Activated gamma-delta T cell treated with anti-CD3 and anti-CD28 coated beads, Interleukin-2, amount 50 U/mL, for 16 hours (primary cell): ENCODE data around the gene TBC1D21.

Source experiments
- DNase-seq: peaks from one replicate; pipeline ENCODE4 v3.0.0-alpha.2; 2020; ENCODE audit warnings: low read depth

The TBC1D21 gene

GRCh38 chr15:73873456-73873855 is at the start of gene TBC1D21:
TBC1D21 (plus strand) TSS chr15:73873564; CDS start chr15:73873710, 146 bp downstream.
- no peak for DNase-seq

DNA sequence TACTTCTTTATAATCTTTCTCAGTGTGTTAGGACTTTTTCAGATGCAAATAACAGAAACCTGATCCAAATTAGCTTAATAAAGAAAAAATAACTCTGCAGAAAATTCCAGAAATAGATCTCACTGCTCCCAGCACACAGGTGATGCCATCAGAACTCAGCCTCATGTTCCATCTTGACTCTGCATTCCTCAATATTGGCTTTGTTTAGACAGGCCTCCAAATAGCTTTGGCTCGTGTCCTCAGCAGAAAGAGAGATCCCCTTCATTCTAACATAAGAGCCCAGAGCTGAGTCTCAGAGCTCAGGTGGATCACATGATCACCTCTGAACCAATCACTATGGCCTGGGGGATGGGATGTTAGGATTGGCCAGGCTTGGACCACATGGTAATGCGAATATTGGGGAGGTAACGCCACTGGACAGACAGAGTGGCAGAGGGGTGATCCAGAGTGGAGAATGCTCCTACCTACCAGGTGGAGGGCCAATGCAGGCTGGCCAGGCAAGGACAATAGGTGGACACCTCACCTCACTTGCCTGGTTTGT is 46.6 kb upstream of the TBC1D21 start:
- no peak for DNase-seq

DNA sequence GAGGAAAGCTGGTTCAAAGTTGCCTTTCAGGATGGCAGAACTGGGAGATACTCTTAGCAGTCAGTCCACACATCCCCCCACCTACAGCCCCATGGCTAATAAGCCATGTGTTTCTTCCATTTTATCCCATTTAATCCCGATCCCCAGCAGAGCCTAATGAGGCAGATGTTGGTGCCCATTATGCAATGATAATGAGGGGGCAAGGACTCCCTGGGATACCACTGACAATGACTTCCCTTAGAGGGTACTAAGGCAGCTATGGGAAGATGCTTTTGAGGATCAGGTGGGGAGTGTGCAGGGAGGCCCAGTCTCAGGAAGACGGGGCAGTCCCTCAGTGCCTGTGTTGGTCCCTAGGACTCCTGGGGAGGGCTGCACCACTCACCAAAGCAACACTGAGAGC is 43.8 kb upstream of the TBC1D21 start:
- no peak for DNase-seq

DNA sequence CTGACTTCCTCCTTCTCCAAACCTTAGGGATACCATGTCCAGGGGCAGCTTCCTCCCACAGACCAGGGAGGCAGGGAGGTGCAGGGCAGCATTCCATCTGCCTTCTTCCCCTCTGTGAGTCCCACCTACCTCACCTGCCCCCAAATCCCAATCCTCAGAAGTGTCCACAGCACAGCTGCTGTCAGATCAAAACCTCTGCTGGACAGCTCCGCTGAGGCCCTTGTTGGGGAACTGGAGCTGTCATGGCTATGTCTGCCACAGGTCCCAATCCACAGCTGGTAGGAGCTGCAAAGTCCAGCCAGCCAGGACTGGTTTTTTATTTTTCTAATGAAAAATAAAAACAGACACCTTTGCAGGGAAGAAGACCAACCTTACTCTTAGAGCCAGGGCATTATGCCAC is 40.7 kb upstream of the TBC1D21 start:
- DNase-seq = no peak

DNA sequence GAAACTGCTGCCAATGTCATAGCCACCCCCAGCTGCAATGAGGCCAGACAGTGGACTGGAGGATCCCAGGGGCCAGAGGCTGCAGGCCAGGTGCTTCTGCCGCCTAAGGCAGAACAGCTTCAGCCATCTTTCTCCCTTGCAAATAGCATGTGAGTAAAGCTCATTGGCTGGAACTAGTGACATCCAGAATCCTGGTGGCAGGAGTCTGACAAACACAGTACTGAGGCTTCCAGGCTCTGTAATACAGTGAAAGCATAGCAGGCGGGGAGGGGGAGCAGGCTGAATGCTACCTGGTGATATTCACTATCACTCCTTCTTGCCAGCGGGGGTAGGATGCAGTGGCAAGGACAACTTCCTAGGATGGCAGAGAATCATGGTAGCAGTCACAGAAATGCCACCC is 36.5 kb upstream of the TBC1D21 start:
- no peak for DNase-seq

DNA sequence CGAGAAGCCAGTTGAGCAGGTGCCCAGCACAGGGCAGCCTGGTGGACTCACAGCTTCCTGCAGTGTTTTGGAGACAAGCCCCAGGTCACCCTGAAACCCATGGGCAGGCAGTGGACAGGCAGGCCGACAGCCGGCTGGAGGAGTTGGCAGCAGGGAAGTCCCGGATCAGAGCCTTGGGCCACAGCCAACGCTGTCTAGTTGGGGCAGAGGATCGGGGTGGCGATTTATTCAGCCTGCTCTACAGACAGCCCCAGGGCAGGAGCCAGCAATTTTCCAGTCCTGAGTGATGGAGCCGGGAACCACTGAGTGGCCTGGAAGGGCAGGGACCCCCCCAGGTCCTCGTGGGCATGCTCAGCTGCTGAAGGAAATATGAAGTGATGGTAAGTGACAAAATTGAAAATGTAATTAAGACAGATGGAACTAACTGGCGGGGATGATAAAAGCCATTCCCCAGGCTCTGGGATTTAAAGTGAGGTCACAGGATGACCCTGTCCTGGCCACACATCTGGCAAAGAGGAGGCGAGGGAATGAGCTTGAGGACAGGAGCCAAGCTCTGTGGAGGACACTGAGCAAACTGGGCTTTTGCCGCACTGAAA is 34.4 kb upstream of the TBC1D21 start:
- no peak for DNase-seq

GRCh38 chr15:73839699-73840377 is 33.5 kb upstream of the TBC1D21 start:
- DNase-seq = no peak

GRCh38 chr15:73840771-73841170 is 32.6 kb upstream of the TBC1D21 start:
- no peak for DNase-seq

DNA sequence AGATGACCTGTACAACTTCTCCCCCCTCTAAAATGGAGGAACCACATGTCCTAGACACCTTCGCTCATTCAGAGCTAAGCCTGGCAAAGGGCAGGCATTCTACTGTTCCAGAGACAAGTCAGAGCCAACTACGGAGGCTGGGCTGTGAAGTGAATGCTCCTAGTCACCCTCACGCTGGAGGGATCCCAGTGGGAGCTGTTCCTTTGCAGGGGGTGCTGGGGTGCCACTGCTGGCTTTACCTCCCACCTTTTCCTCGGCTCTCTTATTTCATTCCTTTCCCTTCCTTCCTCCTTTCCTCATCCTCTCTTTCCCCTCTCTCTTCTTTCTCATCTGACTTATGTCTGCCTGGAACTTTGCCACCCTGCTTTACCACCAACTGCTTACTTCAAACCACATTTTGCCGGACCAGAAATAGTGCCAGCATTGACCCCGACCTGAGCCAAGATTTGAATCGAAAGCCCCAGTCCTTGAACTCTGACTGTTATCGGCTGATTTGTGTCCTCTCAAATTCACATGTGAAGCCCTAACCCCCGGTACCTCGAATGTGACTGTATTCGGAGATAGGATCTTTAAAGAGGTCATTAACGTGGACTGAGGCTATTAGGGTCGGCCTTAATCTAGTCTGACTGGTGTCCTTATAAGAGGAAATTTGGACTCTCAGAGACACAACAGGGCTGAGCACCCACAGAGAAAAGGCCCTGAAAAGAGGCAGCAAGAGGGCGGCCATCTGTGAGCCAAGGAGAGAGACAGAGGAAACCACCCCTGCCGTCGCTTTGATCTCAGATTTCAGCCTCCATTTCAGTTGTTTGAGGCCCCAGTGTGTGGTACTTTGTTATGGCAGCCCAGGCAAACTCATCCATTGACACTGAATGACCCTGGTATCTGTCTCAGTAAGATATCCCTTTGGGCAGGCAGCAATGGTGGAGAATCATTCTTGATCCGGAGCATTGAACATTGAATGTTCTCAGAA is 31.3 kb upstream of the TBC1D21 start:
- DNase-seq = no peak

DNA sequence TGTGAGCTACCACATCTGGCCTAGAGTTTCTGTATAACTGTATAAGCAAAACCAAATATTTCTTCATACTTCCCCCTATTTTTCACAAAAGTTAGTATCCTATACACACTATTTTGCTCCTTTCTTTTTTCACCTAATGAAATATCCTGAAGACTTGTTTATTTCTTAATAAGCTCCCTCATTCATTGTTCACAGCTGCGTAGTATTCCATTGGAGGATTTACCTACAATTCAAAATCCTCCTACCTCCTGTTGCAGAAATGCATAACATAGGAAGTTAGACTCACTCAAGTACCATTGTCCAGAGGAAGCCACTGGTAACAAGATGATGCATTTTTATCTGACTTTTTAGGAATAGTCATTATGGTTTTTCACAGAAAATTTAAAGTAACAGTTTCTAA is 29.6 kb upstream of the TBC1D21 start:
- no peak for DNase-seq

- DNase-seq = no peak
Observed at GRCh38 chr15:73844356-73844755, 29.0 kb upstream of the TBC1D21 start.

DNA sequence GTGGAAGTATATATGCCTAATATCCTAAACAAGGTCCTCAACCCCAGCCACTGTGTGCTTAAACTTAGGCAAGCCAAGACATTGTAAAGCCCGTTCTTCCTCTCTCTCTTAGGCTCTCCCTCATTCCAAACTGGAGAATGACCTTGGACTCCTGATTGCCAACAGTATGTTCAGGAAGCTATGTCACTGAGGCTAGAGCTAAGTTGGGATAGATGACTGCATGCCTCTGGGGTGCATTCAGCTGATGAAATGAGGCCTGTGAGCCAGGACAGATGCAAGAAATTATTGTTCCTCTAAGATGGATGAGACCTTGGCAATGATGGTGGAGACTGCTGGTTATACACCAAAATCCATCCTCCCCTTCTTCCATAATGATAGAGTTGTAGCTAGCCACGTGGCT is 27.9 kb upstream of the TBC1D21 start:
- no peak for DNase-seq

DNA sequence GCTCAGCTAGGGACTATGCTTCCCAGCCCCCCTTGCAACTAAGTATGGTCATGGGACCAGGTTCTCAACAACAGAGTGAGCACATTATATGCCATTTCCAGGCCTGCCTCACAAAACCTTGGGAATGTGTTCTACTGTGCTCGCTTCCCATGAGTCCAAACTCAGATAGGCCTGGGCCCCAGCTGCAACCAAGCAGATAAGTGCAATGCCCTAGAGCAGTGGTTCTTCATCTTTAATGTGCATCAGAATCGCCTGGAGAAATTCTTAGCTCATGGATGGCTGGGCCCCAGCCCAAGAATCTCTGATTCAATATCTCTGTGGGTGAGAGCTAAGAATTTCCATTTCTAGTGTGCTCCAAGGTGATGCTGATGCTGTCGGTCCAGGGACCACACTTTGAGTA is 27.5 kb upstream of the TBC1D21 start:
- DNase-seq = no peak

- no peak for DNase-seq
Observed at GRCh38 chr15:73849641-73850040, 23.7 kb upstream of the TBC1D21 start.

GRCh38 chr15:73850228-73850627 is 23.1 kb upstream of the TBC1D21 start:
- DNase-seq = no peak

GRCh38 chr15:73851689-73852088 is 21.7 kb upstream of the TBC1D21 start:
- DNase-seq = no peak

DNA sequence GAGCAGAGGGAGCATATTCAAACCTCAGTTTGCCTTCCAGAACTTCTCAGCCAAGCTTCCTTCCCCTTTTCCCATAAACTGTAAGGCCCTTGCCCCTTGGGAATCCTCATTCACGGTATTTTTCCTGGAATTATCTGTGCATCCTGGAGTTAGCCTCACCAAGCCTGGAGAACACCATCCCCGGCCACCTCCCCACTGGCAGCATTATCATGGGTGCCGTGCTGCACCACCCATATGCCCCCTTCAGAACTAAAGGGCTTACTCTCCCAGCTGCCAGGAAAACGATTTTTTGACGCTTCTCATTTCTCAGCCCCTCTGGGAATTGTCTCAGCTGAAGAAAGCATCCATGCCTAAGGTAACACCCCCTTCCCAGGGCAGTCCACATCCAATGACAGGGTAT is 20.9 kb upstream of the TBC1D21 start:
- DNase-seq = no peak

DNA sequence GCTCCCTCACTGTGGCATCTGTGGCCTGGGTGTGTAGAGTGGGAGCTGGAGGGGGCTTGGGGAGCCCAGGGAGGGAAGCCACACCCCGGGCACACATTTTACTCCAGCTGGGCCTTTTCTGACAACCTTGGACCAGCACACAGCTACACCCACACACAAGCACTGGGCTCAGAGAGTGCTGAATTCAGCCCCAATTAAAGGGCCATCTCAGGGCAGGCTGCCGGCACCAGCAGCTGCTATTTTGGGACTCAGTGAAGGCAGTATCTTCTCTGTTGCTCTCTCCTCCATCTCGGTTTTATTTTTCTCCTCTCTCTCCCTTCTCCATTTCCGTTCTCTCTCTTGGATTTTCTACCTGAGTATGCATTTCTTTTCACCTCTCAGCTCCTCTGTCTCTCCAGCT is 19.1 kb upstream of the TBC1D21 start:
- no peak for DNase-seq

- no peak for DNase-seq
Observed at GRCh38 chr15:73856458-73857192, 16.7 kb upstream of the TBC1D21 start.

DNA sequence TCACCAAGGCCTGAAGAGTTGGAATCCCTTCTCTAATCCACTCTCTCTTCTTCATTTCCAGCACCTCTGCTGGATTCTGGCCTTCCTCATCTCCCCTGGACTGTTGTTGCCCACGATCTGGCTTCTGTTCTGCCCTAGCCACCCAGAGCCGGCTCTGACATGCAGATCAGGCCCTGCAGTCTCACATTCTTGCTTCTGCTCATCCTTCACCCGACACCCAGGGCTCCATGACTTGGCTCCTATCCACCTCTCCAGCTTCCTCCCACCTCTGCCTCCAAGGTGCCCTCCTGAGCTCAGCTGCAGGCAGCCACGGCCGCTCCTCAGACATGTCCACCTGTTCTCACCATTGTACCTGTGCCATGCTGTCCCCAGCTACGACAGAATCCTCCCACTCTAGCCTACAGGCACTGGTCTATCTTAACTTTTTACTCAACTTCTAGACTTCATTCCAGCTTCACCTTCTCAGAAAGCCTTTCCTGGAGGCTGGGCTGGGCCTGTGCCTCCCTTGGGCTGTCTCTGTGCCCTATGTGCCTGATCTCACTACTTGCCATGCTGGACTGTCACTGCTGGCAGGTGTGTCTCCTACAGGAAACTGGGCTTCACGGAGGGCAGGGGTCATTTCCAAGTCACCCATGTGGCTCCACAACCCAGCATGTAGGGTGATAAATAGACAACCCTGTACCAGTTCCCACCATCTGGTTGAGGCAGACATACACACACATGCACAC is 16.0 kb upstream of the TBC1D21 start:
- no peak for DNase-seq

GRCh38 chr15:73858062-73858461 is 15.3 kb upstream of the TBC1D21 start:
- DNase-seq = no peak
